Neural progenitor cell (in vitro differentiated cells): ENCODE measurements around the gene INHBE. TPM values are rescaled to one million over a fixed set of nuclear protein-coding genes. Genes with fewer than 3 reads are reported as not detected.

Source experiments
- DNase-seq: peaks from one replicate; pipeline ENCODE4 v3.0.0-alpha.2; 2016; ENCODE audit warnings: low spot score
- H2AFZ ChIP-seq: fragments of 200-600 bp; sonication (generic); replicated peaks from 2 replicates; pipeline ENCODE4 v1.6.1; 2016; ENCODE audit warnings: antibody characterized with exemption
- H3F3A ChIP-seq: fragments of 200-600 bp; sonication (generic); 2 replicates; pipeline ENCODE4 v1.6.1; 2016; ENCODE audit warnings: antibody characterized with exemption, low read depth
- H3K27ac ChIP-seq: fragments of 200-600 bp; sonication (generic); 2 replicates; pipeline ENCODE4 v1.5.1; 2016; ENCODE audit warnings: mild to moderate bottlenecking
- H3K27me3 ChIP-seq: fragments of 200-600 bp; sonication (generic); 2 replicates; pipeline ENCODE4 v1.6.1; 2016; ENCODE audit warnings: mild to moderate bottlenecking, moderate library complexity
- H3K36me3 ChIP-seq: fragments of 200-600 bp; sonication (generic); 2 replicates; pipeline ENCODE4 v1.5.1; 2016
- H3K4me1 ChIP-seq: fragments of 200-600 bp; sonication (generic); 2 replicates; pipeline ENCODE4 v1.6.1; 2016; ENCODE audit warnings: mixed run types
- H3K4me2 ChIP-seq: fragments of 200-600 bp; sonication (generic); 2 replicates; pipeline ENCODE4 v1.6.1; 2016
- H3K4me3 ChIP-seq: fragments of 200-600 bp; sonication (generic); 2 replicates; pipeline ENCODE4 v1.5.1; 2016
- H3K79me2 ChIP-seq: fragments of 200-600 bp; sonication (generic); 2 replicates; pipeline ENCODE4 v1.6.1; 2016; ENCODE audit warnings: low read depth
- H3K9ac ChIP-seq: fragments of 200-600 bp; sonication (generic); 2 replicates; pipeline ENCODE4 v1.6.1; 2016
- H3K9me3 ChIP-seq: fragments of 200-600 bp; sonication (generic); 2 replicates; pipeline ENCODE4 v1.5.1; 2016; ENCODE audit warnings: low read depth
- H4K20me1 ChIP-seq: fragments of 200-600 bp; sonication (generic); 2 replicates; pipeline ENCODE4 v1.6.1; 2016; ENCODE audit warnings: low read depth
- H3K27ac Mint-ChIP-seq: 3 replicates; pipeline ENCODE4 v1.8.0; 2021; ENCODE audit warnings: mixed read lengths
- H3K27me3 Mint-ChIP-seq: 2 replicates; pipeline ENCODE4 v1.8.0; 2022; ENCODE audit warnings: low read depth, mild to moderate bottlenecking, inconsistent platforms, moderate library complexity, mixed read lengths; ENCODE audit not compliant: insufficient read depth
- H3K36me3 Mint-ChIP-seq: 3 replicates; pipeline ENCODE4 v1.8.0; 2021; ENCODE audit warnings: mixed read lengths
- H3K4me1 Mint-ChIP-seq: 3 replicates; pipeline ENCODE4 v1.8.0; 2021; ENCODE audit warnings: mixed read lengths
- H3K4me3 Mint-ChIP-seq: 3 replicates; pipeline ENCODE4 v1.8.0; 2021; ENCODE audit warnings: mild to moderate bottlenecking, moderate library complexity, mixed read lengths
- H3K9me3 Mint-ChIP-seq: 3 replicates; pipeline ENCODE4 v1.8.0; 2020; ENCODE audit warnings: mixed read lengths
- CTCF ChIP-seq: fragments of 200-600 bp; sonication (generic); IDR thresholded peaks from 2 replicates; pipeline ENCODE4 v1.5.1; 2017; ENCODE audit warnings: antibody characterized with exemption, mild to moderate bottlenecking
- EZH2 ChIP-seq: fragments of 200-600 bp; sonication (generic); IDR thresholded peaks from 2 replicates; pipeline ENCODE4 v1.6.1; 2017; ENCODE audit warnings: antibody characterized with exemption, mild to moderate bottlenecking, moderate library complexity
- EZH2phosphoT487 ChIP-seq: fragments of 200-600 bp; sonication (generic); IDR thresholded peaks from 2 replicates; pipeline ENCODE4 v1.6.1; 2017; ENCODE audit warnings: antibody characterized with exemption
- total RNA-seq: library from RNA; depleted of rRNA; stranded (reverse); fragments of >200 nt; gene quantifications from 2 replicates; pipeline ENCODE4 v1.2.3, GENCODE V29; 2015; ENCODE audit warnings: low replicate concordance

The INHBE gene
- total RNA-seq, 1 donor from 2014 or later, result not detected

DNA sequence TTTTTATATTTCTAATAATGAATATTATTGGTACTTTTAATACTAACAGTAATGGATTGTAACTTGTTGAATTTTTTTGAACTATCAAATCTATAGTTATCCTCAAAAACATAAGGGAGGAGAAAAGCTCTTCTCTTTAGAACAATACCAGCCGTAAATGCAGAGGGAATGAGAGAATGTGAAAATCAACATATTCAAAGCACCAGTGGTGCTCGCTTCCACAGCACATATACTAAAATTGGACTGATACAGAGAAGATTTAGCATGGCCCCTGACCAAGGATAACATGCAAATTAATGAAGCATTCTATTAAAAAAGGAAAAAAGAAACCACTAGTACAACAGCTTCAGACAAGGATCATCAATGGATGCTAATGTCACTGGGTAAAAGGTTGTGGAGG, 40.0 kb upstream of the INHBE start:
- Histone ChIP-seq H3F3A (no peaks in the 10 kb centered on the region), H3K9ac (no peak overlapping the region), H3K27ac (no peak overlapping the region), H3K36me3 (no peaks in the 10 kb centered on the region), H3K9me3 (no peaks in the 10 kb centered on the region), H3K4me3 (no peak overlapping the region), H4K20me1 (peaks cover 32% of the 10 kb centered on the region), H3K27me3 (no peaks in the 10 kb centered on the region), H3K4me2 (no peak overlapping the region), H3K79me2 (peaks cover 60% of the 10 kb centered on the region), H3K4me1 (peaks cover 7% of the 10 kb centered on the region), H2AFZ (no peak overlapping the region)
- Mint-ChIP-seq H3K4me1 (peaks cover 8% of the 10 kb centered on the region), H3K9me3 (no peaks in the 10 kb centered on the region), H3K27ac (no peak overlapping the region), H3K27me3 (peaks cover 4% of the 10 kb centered on the region), H3K36me3 (peaks cover 16% of the 10 kb centered on the region), H3K4me3 (no peak overlapping the region)
- TF ChIP-seq CTCF, result no peak
- TF ChIP-seq EZH2, result no peak
- no peak for TF ChIP-seq EZH2phosphoT487
- no peak for DNase-seq

DNA sequence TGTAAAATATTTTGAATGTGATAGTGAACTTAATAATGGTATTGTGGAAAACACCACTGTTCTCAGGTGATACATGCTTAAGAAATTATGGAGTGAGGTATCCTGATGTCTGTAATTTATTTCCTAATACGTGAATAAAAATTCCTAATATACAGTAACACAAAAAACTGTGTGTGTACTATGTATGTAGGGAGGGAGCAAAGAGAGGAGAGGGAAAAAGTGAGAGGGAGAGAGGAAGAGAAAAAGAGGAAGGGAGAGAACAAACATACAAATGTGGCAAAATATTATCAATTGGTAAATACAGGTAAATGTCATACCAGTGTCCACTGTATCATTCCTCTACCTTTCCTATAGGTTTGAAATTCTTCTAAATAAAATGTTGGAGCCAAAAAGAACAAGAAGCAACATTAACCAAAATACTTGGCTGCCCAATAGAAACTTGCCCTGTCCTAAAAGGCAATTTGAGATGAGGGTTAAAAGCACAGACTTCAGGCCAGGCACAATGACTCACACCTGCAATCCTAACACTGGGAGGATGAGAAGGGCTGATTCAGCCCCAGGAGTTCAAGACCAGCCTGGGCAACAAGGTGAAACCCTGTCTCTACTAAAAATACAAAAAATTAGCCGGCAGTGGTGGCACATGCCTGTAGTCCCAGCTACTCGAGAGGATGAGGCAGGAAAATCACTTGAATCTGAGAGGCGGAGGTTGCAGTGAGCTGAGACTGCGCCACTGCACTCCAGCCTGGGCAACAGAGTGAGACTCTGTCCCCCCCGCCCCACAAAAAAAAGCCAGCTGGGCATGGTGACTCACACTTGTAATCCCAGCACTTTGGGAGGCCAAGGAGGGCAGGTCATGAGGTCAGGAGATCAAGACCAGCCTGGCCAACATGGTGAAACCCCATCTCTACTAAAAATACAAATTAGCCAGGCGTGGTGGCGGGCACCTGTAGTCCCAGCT, 38.8 kb upstream of the INHBE start:
- peaks cover 16% of the 10 kb centered on the region for H3K36me3 Mint-ChIP-seq
- H4K20me1 ChIP-seq, result peaks cover 37% of the 10 kb centered on the region
- no peaks in the 10 kb centered on the region for H3K9me3 Mint-ChIP-seq
- H3K4me3 ChIP-seq, result no peak overlapping the region
- no peak overlapping the region for H3K27ac Mint-ChIP-seq
- H3K4me3 Mint-ChIP-seq, result no peak overlapping the region
- H3K4me1 ChIP-seq, result peaks cover 7% of the 10 kb centered on the region
- no peak overlapping the region for H3K4me2 ChIP-seq
- TF ChIP-seq EZH2 (no peak), EZH2phosphoT487 (no peak), CTCF (no peak)
- H3K9ac ChIP-seq, result no peak overlapping the region
- H3K27ac ChIP-seq, result no peak overlapping the region
- H3F3A ChIP-seq, result no peaks in the 10 kb centered on the region
- DNase-seq, result no peak
- H3K4me1 Mint-ChIP-seq, result peaks cover 8% of the 10 kb centered on the region
- no peaks in the 10 kb centered on the region for H3K27me3 ChIP-seq
- H3K9me3 ChIP-seq, result no peaks in the 10 kb centered on the region
- peaks cover 70% of the 10 kb centered on the region for H3K79me2 ChIP-seq
- no peak overlapping the region for H2AFZ ChIP-seq
- peaks cover 4% of the 10 kb centered on the region for H3K27me3 Mint-ChIP-seq
- H3K36me3 ChIP-seq, result no peaks in the 10 kb centered on the region

- peaks cover 37% of the 10 kb centered on the region for H4K20me1 ChIP-seq
- H3K79me2 ChIP-seq, result peaks cover 74% of the 10 kb centered on the region
- peaks cover 7% of the 10 kb centered on the region for H3K4me1 ChIP-seq
- H3F3A ChIP-seq, result no peaks in the 10 kb centered on the region
- H2AFZ ChIP-seq, result no peak overlapping the region
- TF ChIP-seq CTCF (no peak), EZH2 (no peak), EZH2phosphoT487 (no peak)
- no peak overlapping the region for H3K4me3 ChIP-seq
- no peak overlapping the region for H3K4me3 Mint-ChIP-seq
- no peaks in the 10 kb centered on the region for H3K27me3 ChIP-seq
- H3K9me3 ChIP-seq, result no peaks in the 10 kb centered on the region
- no peak overlapping the region for H3K9ac ChIP-seq
- no peak overlapping the region for H3K27ac Mint-ChIP-seq
- H3K27ac ChIP-seq, result no peak overlapping the region
- no peaks in the 10 kb centered on the region for H3K9me3 Mint-ChIP-seq
- no peak for DNase-seq
- peaks cover 4% of the 10 kb centered on the region for H3K27me3 Mint-ChIP-seq
- H3K36me3 ChIP-seq, result no peaks in the 10 kb centered on the region
- H3K4me2 ChIP-seq, result no peak overlapping the region
- H3K4me1 Mint-ChIP-seq, result peaks cover 8% of the 10 kb centered on the region
- H3K36me3 Mint-ChIP-seq, result peaks cover 20% of the 10 kb centered on the region
Observed at GRCh38 chr12:57418255-57418654, 36.9 kb upstream of the INHBE start.
